SIG-M5 treated with dmso at 0.1 percent for 504 hours (cell line): ENCODE measurements around the gene CLCF1.
A peak's percentile ranks its signal among the peaks of the same experiment; 100 is the strongest.

Source experiments
- DNase-seq: peaks from one replicate; lab custom pipeline; 2025; ENCODE audit not compliant: unreplicated experiment; lab: John Stamatoyannopoulos, UW

Gene CLCF1

DNA sequence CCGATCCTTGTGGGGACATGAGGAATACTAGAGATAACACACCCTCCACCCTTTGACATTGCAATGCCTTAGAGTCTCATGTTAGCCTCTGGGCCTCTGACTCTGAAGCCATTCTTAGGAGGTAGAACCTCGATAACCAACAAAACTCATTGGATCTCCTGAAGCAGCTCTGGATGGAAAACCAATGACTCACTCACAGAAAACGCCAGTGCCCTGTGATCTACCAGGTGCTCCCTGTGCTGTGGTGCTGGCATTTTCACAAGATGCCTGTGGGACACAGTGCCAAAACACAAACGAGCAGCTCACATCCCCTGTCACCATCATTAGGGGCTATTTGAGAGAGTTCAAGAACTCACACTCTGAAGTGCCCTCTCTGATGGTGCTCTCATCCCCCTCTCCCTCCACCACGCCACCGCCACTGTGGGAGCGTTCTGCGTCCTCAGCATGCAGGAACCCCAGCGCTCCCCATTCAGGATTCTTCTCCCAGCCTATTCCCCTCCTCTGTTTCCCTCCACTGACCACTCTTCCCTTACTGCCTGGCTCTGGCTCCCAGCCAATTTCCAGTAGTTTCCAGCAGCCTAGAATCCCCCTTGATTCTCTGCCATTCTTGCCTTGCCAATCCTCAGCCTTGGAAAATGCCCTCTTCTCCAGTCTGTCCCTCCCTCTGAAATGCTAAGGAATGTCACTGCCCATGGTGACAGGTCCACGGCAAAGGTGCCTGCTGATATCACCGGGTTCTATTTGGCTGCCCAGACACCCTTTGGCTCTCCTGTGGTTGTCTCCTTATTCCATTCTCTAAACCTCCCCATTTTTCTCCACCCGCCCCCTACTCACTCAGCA, 15.3 kb downstream of the CLCF1 start:
- no peak for DNase-seq

DNA sequence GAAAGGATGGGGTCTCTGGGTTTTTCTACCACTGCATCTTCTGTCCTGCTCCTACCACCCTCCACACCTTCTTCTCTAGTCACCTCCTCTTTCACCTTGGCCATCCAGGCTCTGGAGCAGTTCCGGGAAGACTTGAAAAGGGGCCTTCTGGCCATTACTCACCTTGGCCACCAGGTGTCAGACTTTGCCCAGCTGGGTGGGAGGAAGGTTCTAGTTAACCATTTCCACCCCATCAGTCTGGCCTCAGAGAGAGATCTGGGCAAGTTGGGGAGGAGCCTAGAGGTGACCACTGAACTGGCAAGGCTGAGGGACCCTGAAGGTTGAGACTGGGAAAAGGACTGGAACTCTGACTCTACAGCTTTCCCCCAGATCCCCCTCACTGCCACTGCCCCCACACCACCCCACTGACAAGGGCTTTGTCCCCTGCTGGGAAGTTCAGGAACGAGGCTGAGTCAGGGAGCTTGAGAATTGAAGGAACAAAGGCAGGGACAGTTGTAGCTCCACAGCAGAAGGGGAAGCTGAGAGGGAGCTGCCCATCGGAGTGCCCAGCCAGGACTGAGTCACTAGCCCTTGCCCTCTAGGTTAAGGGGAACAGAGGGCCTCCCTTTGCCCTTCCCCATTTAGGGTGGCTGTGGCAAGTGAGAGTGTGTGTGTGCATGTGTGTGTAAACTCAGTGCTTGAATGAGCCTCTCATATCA, 16.4 kb downstream of the CLCF1 start:
- DNase-seq: peak; percentile 80

DNA sequence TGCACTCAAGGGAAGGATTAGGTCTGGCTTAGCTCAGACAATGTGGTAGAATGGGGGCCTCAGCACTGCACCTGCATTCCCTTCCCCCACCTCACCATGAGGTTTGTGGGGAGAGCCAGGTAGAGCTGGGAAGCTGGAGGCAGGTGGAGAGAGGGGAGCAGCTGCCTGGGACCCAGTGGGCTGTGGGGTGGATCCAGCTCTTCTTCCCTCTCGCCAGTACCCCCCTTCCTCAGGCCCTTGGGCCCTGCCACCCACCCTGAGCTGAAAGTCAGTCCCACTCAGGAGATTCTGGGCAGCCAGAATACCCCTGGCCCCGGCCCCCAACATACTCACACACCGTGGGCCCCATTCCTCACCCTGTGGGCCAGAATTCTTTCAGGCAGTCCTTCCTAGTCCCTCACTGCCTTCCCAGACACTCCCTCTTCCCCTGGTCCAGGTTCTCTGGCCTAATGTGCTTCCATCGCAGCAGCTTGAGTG, 17.0 kb downstream of the CLCF1 start:
- no peak for DNase-seq

DNA sequence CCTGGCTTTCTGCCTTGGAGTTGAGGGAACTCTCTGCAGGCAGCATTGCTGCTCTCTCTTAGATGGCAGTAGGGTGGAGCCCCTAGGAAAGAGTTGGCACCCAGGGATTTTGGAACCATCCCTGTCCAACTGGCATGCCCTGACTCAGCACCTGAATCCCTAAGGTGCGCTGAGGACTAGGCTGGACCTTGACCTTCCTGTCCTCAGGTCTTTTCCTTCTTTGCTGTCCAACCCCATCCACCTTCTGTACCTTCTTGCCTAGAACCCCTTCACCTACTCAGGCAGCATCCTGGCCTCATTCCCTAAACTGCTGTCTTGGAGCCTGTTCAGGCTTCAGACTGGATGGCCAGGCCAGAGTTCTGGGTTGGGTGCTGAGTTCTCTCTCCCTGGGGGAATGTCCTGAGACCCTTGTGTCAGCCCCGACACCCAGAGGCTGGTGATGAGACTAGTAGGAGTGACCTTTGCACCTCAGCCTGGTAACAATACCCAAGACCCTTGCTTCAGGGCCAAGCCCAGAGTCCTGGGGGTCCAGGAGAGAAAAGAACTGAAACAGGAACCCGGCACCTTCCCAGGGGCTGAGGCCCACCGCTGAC, 17.5 kb downstream of the CLCF1 start:
- DNase-seq: no peak

DNA sequence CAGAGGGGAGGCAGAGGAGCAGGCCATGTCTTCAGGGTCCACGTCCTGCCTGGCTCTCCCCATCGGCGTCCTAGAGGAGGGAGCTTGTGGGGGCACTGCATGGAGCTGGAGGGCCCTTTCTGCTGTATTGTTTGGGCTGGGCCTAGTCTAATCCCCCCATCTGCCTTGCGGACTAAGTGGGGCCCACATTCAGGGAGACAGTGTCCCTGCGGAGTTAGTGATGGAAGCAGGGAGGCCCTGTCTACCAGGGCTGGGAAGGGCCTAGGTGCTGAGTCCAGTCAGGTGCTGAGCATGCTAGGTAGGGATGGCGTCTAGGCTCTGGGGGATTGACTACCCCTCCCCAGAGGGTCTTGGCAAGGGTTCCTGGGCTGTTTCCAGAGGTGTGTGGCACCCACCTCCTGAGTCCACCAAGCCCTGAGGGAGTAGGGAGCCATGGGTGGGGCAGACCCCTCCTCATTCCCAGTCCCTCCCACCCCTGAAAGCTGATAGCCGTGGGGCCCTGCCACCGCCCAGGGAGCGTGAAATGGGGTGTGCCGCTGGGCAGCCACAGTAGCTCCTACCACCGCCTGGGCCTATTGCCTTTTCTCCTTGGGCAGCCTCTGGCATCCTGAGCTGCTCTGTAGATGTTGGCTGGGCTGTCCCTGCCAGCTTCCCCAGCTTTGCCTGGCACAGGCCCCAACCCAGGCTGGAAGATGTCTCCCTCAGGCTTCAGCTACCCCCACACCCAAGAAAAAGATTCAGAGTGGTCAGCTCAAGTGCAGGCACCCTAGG, 18.2 kb downstream of the CLCF1 start:
- no peak for DNase-seq

DNA sequence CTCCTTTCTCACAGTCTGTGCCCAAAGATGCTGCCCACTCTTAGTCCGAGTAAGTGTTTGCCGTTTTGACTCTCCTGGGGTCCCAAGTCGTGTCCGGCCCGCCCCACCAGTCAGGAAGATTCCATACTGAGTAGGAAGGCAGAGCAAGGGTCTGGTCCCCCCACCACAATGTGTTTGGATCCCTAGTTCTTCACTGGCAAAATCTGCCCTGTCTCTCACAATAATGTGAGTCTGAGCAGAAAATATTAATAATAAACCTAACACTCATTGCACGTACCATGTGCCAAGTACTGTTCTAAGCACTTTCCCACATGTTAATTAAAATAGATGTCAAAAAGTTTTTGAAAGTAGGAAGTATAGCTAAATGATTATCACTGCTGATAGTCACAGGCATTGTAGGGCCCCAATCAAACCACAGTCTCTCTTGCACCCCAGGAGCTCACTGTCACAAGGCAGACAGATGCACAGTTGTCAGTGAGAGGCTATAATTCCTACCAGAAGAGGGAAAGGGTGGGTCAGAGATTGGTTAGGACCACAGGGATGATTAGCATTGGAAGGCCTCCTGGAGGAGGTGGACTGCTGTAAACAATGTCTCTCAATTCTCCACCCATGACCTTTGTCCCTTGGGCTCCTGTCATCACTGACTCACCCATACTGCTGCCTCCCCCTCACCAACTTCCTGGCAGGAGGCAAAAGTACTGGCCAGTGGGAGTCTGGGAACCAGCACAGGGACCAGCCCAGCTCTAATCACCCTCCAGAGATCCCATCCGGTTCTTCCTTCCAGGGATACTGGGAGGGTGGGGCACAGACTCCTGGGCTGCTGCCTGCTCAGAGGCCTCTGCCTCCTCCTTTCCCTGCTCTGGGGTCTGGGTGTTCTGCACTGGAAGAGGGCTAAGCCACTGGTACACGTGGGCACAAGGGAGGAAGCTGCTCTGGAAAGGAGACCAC, 19.0 kb downstream of the CLCF1 start:
- DNase-seq: peak; percentile 49

DNA sequence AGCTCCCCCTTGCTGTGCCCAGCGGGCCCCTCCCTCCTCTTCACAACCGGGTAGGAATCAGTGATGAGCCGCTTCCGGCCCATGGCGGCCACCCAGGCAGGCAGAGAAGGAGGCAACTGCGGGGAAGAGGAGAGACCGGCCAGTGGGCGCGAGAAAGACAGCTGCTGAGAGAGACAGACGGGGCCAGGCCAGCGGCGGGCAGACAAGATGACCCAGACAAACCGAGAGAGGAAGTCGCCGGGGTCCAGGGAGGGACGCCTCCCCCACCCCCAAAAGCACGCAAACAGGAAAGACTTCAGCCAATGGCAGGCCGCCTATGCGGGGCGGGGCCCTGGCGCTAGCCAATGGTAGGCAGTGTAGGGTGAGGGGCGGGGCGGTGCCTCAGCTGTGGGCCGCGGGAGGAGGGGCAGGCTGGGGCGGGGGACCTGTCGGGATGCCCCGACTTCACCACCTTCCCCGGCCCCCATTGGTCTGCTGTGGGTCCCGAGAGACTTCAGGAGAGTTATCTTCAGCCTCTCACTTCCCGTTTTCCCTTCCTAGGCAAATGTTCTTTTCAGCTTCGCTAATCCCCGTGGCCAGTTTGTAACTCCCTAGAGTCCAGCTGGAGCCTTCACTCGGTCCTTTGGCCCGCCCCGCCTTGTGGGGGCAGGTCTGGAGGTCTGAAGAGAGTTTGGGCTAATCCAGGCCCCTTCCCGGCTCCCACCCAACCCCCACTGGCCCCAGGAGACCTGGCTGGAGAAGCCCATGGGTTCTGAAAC, 19.9 kb downstream of the CLCF1 start, which contains the start of gene POLD4:
Gene POLD4, minus strand, starts transcription at position 230 of the 758 bp plus-strand sequence. Its CDS starts 147 bp downstream, at position 83.
- peak; percentile 96 for DNase-seq

DNA sequence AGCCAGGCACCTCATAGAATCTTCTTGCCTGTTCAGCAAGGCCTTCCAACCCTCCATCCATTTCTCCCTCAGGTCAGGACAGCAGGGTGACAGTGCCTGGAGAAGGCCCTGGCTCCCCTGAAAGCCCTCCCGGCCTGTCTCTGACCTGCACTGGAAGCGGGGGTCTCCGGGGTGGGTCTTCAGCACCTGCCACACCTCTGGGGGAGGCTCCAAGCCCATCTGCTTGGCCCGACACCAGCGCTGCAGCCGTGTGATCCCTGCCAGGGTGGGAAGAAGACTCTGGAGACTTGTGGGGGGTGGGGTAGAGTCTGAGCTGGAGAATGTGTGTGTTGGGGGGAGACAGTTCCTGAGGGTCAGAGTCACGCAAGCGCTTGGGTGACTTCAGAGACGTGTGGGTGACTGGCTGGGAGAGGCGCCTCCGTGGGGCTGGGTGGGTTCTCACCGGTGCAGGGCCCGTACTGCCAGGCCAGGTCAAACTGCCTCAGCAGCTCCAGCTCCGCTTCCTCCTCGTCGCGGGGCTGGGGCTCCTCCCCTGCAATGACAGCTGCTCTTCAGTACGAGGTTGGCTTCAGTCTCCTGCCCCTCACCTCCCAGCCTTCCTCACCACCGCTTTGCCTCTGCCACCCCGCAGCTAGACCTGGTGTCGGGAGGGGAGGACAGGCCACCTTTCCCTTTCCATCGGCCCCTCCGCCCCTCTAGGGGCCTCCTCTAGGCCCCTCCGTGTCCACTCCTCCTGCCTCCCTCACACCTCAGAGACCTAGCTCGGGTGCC, 20.7 kb downstream of the CLCF1 start:
- DNase-seq: peak; percentile 67

DNA sequence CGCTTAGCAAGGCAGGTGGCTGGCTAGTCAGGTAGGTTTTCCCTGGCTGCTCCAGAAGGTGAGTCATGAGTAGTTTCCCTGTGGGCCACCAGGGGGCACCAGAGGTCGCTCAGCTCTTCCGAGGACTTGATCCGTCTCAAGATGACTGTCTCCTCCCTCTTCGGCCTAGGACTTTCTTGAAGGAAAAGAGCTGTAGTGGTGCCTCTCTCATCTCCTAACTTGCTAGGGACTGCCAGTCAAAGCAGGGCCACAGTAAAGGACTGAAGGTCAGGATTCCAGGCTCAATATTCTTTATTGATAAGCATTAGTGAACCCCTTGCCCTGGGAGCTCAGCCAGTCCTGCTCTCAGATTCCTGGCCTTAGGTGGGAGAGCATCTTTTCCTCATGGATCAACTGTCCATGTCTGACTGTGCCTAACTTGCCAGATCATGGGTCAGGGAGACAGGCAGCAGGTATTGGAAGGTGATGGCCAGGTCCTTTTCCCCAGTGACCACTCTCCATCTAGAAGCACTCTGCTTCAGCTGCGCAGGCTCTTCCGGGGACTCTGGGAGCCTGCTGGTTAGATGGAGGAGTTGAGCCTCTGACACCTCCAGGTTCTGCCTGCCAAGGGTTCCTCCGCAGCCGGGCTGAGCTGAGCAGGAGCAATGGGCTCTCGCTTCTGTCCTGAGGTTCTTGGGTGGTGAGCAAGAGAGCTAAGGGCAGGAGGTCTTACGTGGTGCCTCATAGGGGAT, 22.0 kb downstream of the CLCF1 start:
- peak; percentile 78 for DNase-seq

DNA sequence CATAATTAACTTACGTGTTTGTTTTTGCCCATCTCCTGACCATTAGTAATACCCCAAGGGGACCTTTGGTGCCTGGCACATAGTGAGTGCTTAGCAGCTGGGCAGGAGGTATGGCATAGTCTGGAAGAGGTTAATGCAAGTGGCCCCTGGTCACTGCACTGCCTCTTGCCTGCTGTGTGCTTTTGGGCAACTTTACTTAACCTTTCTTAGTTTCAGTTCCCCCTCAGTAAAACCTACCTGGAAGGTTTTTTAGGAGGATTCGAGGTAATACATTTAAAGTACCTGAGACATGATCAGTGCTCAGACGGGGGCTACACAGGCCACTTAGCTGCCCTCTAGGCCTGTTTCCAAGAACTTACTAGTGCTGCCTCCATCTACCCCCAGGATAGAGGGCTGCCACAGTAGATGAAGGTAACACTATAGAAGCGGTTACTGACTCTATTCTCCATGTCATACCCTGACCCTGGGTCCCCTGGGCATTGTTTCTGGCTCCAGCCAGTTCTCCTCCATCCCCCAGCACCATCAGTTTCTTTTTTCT, 23.4 kb downstream of the CLCF1 start:
- DNase-seq: no peak

DNA sequence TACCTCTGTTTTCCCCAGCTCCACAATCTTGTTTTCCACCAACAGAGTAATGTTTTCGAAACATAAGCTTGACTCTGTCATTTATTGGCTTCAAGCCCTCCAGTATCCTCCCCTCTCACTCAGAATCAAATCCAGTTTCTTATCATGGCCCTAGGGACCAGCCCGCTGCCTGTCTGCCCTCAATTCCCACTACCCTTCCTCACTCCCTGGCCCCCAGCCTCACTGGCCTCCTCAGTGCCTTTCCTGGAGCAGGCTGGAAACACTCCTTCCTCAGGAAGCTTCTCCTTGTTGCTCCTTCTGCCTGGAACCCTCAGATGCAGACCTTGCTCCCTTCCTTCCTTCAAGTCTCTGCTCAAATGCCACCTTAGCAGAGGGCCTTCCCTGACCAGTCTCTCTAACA, 23.9 kb downstream of the CLCF1 start:
- DNase-seq: no peak

DNA sequence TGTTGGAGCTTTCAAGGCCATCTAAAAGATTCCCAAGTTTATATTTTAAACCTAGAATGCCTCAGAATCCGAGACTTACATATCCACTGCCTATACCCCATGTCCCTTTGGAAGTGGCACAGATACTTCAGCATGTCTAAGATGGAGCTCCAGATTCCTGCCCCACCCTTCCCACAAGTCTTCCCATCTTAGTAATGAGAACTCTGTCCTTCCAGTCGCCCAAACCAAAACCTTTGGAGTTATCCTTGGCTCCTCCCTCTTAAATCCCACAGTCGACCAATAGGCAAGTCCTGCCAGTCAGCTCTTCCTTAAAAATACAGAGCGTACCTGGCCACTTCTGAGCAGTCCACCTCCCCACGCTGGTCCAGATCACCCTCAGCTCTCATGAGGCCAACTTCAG, 24.4 kb downstream of the CLCF1 start:
- no peak for DNase-seq

DNA sequence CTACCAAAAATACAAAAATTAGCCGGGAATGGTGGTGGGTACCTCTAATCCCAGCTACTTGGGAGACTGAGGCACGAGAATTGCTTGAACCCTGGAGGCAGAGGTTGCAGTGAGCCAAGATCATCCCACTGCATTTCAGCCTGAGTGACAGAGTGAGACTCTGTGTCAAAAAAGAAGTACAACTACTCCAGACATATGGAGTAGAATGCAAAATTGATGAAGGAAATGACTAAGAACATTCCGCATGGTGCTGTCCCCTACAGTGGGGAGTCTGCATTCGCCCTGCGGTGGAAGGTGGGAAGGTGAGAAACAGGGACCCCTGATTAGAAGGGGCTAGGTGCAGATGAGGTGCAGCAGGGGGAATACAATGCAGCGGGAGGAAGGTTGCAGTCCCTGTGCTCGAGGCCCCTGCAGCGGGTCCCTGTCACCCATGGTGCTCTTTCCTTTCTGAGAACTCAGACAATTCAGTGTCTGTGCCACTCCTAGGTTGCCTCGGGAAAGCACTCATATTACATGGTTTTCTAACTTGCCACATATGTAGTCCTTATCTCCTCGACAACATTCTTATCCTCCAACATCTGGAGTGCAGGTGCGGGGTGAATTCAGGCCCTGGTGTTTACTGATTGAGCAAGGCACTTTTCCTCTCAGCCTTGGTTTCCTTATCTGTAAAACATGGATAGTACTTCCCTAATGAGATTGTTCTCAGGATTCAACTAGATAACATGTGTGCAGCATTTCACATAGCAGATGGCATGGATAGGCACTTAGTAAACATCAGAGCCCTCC, 25.2 kb downstream of the CLCF1 start:
- no peak for DNase-seq

DNA sequence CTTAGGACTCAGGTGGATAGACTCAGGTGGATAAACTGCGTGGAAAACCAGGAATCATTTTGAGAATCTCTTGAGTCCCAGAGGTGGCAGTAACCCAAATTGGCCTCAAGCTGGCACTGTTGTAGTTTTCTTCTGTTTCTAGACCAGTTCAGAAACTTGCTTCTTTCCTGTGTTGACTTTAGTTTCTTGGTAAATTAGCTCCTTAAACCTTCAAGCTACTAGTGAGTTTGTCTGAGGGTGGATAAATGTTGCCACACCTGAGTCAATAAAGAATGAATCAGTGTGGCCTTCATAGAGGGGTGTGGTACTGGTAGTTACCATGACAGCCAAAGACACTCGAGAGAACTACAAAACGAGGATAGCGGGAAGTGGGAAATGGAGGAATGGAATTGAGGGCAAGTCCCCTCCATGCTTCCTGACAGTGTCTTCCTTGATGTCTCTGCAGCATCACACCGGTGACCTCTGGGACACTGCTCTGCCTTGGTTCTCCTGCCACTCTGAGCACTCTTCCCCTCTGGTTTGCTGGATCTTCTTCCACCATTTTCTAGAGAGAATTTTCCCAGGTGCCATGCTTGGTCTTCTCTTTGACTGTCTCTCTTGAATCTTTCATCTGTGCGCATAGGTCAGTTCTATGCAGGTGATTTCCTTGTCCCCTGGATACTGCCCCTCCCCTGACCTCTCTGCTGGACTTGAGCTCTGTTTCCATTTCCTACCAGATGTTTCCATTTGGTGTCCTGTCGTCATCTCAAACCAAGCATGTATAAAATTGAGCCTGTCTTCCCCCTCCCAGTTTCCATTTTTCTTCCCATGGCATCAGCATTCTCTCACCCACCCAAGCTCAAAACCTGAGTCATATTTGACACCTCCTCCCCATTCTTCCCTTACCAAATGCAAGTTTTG, 27.2 kb downstream of the CLCF1 start:
- peak; percentile 85 for DNase-seq

DNA sequence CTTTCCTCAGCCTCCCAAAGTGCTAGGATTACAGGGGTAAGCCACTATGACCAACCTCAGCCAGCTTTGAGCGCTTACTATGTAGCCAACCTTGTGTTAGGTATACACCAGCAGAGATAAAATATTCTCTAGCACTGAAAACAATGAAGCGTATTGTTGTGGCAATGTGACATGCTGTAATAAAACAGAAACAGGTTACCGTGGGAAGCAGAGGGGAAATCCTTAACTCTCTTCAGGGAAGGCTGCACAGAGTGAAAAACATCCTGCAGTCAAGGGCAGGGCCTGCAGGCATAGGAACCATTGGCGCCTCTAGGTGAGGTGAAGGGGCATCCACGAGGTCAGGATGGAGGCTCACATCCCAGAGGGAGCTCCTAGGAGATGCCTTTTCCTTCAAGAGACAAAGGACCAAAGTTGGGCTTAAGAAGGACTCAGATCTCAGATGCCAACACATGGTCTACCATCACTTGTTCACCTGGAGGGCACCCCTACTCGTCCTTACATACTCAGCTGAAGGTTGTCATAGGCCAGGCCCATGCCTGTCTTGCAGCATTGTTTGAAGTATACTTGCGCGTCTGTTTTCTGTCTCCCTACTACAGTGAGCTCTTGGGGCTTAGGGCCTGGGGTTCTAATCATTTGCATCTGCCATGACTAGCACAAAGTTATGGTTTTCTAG, 28.0 kb downstream of the CLCF1 start:
- DNase-seq: no peak
